COR-L47 (cell line): ENCODE results near the gene VWA1.
"Not testable (repeated sequence)": the region's sequence is repeated elsewhere in the genome, so short reads cannot be mapped to it uniquely, and the experiment has no call there.

ENCODE experiments used
- DNase-seq: peaks from one replicate; lab custom pipeline; 2025; lab: John Stamatoyannopoulos, UW

Gene VWA1

DNA sequence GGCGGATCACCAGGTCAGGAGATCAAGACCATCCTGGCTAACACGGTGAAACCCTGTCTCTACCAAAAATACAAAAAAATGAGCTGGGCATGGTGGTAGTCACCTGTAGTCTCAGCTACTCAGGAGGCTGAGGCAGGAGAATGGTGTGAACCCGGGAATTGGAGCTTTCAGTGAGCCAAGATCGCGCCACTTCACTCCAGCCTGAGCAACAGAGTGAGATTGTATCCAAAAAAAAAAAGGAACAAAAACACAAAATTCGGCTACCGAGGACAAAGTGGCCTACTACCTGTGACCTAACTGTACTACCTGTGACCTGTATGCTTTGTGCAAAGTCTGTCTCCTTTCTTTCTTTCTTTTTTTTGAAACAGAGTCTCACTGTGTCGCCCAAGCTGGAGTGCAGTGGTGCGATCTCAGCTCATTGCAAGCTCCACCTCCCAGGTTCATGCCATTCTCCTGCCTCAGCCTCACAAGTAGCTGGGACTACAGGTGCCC, 32.5 kb upstream of the VWA1 start:
- not testable (repeated sequence) for DNase-seq

DNA sequence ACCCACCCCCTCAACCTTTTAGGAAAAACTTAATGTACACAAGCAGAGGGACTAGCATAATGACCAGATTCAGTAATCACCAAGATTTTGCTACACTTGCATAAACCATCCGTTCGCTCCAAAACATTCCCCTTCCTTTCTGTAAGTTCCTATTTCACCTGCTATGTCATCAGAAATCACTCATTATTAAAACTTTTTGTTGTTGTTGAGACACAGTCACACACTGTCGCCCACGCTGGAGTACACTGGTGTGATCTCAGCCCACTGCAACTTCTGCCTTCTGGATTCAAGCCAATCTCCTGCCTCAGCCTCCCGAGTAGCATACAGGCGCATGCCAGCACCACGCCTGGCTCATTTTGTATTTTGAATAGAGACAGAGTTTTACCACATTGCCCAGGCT, 31.8 kb upstream of the VWA1 start:
- no peak for DNase-seq

DNA sequence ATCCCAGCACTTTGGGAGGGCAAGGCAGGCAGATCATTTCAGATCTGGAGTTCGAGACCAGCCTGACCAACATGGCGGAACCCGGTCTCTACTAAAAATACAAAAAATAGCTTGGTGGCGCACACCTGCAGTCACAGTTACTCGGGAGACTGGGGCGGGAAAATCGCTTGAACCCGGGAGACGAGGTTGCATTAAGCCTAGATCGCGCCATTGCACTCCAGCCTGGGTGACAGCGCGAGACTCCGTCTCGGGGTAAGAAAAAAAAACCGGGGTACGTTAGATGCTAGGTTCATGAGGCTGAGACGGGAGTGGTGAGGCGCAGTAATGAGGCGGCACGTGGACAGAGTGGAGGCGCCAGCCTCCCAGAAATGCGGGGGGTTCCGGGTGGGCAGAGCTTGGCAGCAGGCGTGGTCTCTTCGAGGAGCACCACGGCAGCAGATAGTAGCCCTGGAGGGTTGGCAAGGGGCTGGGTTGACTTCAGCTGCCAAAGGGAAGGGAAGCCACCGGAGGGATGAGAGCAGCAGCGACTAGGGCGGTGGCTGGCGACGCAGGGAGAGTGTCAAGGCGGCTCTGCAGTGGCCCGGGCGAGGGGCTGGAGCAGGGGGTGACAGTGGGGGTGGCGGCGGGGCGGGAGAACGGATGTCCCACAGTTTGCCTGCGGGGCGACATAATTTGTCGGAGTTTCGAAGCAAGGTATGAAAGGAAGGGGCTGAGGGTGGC, 29.2 kb upstream of the VWA1 start:
- DNase-seq, result no peak

DNA sequence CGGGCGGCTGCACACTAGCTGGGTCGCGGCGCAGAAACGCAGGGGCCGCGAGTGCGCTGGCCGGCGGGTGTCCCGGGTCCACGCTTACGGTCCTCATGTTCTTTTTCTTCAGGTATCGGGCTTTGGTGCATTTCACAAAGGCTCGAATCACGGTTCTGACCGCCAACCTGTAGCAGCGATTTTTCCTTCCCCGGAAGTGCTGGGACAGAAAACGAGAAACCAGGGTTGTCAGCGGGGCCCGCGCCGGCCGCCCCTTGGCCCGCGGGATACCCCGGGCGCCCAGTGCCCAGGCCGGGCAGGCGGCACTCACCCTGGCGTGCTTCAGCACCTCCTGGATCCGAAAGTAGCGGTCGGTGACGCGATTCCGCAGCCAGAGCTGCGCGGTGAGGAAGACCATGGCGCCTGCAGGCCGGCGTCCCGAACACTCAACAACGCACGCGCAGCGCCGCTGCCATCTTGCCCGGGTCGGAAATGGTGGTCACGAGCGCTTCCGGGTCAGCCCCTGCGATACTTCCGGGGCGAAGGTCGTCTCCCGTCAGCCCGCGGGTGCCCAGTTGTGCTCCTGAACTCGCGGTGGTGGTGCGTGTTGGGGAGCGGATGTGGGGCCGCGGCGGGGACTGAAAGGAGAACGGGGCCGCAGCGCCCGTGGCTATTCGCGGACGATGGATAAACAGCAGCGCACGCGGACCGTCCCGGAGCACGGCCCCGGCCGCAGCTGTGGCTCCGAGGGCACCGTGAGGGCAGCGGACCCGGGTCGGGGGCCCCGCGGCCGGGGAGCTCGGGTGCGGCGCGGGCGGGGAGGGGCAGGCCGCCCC, 28.5 kb upstream of the VWA1 start, which contains the start of gene MRPL20:
Gene MRPL20, minus strand, starts transcription at position 473 of the 815 bp plus-strand sequence. Its CDS starts 76 bp downstream, at position 397.
- DNase-seq, result peak; percentile 91

DNA sequence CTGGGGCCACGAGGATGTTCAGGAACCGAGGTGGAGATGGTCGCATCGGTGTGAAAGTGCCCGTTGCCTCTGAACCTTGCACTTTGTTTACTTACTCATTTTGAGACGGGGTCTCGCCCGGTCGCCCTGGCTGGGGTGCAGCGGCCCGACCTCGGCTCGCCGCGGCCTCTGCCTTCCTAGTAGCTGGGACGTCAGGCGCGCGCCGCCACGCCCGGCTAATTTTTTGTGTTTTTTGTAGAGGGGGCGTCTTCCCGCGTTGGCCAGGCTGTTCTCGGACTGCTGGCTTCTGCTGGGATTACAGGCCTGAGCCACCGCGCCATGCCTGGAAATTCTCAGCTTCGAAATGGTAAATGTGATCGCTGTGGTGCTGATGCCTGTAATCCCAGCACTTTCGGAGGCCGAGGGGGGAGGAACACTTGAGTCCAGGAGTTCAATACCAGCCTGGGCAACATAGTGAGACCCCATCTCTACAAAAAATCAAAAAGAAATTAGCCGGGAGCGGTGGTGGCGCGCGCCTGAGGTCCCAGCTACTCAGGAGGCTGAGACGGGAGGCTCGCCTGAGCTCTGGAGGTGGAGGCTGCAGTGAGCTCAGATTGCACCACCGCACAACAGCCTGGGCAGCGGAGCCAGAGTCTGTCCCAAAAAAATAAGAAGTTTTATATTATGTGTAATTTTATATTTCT, 27.7 kb upstream of the VWA1 start:
- no peak for DNase-seq

DNA sequence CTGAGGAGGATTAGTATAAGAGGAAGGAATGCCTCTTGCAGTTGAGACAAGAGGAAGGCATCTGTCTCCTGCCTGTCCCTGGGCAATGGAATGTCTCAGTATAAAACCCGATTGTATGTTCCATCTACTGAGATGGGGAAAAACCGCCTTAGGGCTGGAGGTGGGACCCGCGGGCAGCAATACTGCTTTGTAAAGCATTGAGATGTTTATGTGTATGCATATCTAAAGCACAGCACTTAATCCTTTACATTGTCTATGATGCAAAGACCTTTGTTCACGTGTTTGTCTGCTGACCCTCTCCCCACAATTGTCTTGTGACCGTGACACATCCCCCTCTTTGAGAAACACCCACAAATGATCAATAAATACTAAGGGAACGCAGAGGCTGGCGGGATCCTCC, 25.3 kb upstream of the VWA1 start:
- DNase-seq, result not testable (repeated sequence)

DNA sequence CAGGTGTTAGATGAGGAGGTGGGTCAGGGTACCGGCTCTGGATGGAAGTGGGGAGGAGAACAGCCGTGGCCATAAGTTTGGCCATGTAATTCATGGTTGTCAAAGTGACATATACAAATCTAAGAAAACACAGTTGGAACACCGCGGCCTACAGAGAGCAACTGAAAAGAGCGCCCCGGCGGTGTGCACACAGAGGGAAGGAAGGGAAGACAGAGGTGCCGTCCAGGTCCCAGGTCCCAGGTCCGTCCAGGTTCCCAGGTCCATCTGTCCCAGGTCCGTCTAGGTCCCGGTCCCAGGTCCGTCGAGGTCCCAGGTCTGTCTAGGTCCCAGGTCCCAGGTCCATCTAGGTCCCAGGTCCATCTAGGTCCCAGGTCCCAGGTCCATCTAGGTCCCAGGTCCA, 23.9 kb upstream of the VWA1 start:
- DNase-seq, result no peak

DNA sequence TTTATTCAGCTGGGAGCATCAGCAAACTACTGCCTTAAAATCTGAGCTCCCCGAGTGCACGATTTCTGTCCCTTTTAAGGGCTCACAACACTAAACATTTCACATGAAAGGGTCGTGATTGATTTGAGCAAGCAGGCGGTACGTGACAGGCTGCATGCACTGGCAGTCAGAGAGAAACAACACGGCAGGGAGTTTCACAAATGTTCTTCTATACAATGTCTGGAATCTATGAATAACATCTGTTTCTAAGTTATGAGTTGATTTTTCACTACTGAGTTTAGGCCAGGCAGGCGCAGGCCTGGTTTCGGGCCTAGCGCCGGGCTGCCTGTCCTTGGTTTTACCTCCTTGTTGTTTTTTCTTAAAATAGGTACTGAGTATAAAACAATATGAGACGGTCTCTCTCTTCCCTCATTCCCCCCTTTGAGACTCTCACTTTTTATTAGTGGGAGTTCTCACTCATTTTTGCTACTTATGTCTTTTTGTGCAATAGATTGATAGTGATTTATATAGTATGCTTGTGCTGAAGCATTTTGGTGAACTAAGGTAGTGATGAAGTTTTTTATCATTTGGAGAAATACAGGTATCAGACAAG, 23.1 kb upstream of the VWA1 start:
- not testable (repeated sequence) for DNase-seq

DNA sequence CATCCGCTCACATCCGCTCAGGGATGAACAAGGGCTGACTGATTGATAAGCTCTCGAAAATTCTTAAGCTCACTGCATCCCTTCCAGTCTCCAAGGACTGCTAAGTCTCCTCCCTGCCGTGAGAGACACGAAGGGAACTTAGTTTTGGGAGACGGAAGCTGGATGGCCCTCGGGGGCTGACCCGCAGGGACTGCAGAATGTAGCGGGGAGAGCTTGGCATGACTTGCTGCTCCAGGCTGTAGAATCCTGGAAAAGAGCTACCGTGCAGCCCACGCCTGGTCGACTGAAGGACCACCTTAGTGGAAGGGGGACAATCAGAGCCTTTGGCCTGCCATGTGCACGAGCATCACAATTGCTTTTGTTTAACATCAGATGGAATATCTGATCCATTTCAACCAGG, 19.7 kb upstream of the VWA1 start:
- no peak for DNase-seq

DNA sequence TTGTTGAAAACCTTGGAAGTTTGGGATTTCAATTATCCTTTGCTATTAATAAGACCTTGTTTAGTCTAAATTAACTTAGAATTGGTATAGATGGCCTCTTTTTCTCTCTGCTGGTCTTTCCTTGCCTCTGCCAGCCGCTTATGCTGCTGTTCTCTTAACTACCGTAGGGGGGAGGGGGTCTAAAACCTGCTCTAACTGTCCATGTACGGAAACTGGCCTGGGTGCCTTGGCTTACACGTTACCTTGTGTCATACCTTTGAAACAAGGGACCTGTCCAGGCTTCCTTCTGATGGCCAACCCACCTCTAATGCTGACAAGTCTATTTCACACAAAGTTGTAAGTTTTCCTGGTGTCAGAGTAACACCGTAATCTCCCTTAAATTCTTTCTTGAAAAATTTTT, 18.1 kb upstream of the VWA1 start:
- DNase-seq, result not testable (repeated sequence)

DNA sequence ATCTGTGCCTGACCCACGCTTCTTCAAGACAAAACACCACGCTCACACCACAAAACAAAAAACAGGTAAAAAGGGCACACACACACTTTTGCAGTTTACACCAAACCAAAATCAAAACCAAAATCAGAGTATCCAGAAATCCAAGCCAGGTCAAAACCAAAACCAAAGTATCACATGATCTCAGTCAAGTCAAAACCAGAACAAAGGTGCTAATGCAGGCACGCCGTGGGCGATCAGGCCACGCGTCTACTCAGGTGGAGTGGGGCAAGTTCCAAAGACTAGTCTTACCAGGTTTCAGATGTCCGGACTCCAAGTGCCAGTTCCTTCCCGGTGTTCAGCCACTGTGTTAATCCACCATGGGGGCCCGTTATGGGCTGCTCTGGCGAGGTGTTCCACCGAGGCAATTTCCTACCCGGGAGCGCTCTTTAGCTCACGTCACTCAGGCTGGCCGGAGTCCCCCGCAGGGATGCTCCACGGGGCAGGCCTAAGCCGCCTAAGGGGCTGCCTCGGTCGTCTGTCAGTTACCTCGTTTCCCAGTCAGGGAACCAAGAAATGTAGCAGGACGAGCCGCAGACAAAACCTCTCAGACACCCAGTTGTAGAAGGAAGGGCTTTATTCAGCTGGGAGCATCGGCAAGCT, 17.5 kb upstream of the VWA1 start:
- DNase-seq, result not testable (repeated sequence)

DNA sequence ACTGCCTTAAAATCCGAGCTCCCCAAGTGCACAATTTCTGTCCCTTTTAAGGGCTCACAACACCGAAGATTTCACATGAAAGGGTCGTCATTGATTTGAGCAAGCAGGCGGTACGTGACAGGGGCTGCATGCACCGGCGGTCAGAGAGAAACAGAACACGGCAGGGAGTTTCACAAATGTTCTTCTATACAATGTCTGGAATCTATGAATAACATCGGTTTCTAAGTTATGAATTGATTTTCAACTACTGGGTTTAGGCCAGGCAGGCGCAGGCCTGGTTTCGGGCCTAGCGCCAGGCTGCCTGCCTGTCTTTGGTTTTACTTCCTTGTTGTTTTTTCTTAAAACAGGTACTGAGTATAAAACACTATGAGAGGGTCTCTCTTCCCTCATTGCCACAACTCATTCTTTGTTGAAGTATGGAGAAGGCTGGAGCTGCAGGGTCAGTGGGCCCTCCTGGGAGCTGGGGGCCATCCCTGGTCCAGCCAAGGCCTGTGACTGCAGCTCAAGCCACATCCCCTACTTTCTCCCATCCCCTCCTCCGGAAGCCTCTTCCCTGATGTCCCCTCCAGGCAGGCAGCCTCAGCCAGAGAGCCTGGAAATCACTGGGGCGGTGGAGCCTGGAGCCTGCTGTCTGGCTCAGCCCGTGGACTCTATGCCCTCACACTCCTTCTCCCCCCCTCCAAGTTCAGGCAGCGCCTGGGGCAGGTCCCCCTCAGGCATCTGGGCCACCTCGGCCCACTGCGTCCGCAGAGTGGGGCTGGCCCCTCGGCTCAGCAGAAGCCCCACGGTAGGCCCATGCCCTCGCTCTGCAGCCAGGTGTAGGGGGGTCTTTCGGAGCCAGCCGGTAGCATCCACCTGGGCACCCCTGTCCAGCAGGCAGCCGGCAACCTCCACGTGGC, 16.8 kb upstream of the VWA1 start:
- no peak for DNase-seq

DNA sequence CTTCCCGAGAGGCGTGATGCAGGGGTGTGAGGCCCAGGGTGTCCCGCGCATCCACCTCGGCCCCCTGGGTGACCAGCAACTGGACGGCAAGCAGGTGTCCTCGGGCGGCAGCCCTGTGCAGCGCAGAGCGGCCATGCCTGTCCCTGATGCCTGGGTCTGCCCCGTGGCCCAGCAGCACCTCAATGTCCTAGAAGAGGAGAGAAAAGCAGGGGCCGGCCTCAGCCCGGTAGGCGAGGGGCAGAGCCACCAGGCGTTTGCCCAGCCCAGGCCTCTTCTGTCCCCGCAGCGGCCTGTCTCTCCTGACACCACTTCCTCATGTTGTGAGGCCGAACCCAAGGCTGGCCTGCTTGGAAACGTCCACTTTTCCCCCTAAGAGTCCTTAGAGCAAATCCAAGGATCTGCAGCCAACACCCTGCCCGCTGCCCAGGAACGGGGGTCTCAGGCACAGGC, 16.1 kb upstream of the VWA1 start:
- no peak for DNase-seq

DNA sequence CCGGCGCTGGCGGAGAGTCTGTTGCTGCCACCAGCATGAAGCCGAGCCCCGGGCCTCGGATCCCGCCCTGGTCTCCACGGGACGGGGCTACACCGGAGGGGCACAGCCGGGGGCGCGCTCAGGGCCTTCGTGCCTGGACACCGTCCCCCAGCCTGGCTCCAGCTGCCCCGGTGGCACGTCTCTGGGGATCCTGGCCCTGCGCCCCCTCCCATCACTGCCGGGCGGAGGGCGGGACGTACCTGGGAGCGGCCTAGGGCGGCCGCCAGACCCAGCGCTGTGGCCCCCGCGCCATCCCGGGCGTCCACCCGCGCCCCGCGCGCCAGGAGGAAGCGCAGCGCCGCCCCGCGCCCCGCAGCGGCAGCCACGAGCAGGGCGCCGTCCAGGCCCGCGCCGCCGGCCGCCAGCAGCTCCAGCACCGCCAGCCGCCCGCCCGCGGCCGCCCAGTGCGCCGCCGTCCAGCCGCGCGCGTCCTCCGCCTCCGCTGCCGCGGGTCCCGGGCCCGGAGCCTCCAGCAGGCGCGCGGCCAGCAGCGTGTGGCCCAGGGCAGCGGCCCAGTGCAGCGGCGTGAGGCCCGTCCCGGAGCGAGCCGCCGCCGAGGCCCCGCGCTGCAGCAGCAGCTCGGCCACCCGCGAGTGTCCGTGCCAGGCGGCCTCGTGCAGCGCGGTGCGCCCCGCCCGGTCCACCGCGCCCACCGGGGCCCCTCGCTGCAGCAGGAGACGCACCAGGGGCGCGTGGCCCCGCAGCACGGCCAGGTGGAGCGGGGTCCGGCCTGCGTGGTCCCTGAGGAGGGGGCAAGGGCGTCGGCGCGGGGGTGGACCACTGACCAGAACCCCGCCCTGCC, 15.5 kb upstream of the VWA1 start:
- DNase-seq, result no peak

DNA sequence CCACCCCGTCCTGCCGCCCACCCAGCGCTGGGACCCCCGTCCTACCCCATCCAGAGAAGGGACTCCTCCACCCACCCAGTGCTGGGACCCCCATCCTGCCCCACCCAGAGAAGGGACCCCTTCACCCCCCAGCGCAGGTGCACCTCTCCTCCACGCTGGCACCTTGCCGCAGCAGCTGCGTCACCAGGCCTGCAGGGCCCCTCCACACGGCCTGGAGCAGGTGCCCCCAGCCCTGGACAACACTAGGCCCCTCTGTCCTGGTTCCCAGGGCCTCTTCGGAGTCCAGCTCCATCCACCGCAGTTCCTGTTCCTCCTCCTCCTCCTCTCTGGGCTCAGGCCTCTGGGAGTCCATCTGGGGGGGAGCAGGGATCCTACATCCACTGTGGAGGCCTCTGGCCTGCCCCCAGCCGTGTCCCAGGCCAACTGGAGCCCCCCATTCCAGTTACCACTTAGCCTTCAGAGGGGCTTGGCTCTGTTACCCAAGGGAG, 14.8 kb upstream of the VWA1 start:
- DNase-seq, result no peak

DNA sequence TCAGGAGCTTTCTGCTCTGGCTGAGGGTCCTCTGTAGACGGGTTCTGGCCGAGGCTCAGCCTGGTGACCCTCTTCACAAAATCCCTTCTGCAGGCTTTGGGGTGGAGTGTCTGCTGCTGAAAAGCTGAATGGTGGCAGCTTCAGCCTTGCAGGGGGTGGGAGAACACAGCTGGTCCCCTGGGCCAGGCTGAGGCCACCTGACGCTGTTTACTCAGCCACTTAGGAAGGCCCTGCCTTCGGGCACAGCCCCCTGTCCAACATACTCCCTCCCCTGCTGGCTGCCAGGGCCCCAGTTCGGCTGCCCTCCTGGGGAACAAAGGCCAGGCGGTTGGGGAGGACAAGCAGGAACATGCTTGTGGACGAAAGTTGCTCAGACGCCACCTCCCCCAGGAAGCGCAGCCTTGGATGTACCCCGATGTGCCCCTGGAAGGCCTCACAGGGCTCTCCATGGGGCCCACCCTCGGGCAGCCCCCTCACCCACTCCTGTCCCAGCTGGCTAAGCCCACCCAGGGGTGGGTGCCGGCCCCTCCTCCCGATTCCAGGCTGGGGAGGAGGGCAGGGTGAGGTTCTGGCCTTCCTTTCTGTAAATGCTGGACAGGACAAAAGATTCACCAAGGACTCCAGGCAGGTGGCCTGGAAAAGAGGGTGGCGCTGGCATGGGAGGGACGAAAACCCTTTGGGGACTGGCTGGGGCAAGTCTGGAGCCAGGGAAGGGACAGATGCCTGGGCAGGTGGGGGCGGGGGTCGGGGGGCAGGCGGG, 14.2 kb upstream of the VWA1 start, which contains the start of gene ANKRD65:
Gene ANKRD65, minus strand, starts transcription at position 130 of the 760 bp plus-strand sequence. CDS start 271 bp downstream, outside the sequence.
- peak; percentile 85 for DNase-seq

DNA sequence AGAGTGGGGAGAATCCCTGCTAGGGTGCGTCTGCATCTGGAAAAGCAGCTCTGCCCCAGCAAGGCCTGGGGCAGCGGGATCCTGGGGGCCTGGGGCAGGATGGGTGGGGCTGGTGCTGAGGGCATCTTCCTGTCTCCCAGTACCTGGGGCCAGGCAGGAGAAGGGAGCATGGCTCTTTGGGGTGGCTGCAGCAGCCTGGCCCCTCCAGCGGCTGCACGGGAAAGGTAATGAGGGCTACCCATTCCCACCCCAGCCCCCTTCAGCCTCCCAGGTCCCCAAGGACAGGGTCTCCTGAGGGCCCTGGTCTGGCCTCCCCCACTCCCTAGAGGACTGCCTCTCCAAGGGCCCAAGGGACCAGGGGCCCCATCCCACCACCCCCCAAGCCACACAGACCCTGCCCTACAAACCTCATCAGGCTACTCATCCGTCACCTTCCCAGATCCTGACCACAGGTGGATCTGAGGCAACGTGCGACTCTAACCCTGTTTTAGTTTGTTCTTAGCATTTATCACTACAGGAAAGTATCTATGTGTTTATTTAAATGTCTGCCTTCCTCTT, 13.5 kb upstream of the VWA1 start:
- DNase-seq, result no peak
